ENCODE measurements around the gene TRAF3IP1.
A peak's percentile ranks its signal among the peaks of the same experiment; 100 is the strongest.

The TRAF3IP1 gene

GRCh38 chr2:238424313-238424700 is 104.0 kb downstream of the TRAF3IP1 start:
- TF ChIP-seq, protein P1, sequence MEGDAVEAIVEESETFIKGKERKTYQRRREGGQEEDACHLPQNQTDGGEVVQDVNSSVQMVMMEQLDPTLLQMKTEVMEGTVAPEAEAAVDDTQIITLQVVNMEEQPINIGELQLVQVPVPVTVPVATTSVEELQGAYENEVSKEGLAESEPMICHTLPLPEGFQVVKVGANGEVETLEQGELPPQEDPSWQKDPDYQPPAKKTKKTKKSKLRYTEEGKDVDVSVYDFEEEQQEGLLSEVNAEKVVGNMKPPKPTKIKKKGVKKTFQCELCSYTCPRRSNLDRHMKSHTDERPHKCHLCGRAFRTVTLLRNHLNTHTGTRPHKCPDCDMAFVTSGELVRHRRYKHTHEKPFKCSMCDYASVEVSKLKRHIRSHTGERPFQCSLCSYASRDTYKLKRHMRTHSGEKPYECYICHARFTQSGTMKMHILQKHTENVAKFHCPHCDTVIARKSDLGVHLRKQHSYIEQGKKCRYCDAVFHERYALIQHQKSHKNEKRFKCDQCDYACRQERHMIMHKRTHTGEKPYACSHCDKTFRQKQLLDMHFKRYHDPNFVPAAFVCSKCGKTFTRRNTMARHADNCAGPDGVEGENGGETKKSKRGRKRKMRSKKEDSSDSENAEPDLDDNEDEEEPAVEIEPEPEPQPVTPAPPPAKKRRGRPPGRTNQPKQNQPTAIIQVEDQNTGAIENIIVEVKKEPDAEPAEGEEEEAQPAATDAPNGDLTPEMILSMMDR (IDR thresholded peaks at IDR 0.05), result no peak
- peaks cover 0 to 43% (median 24%) of the 10 kb centered on the region in 4 donors for H3K4me1 ChIP-seq
- no peaks in the 10 kb centered on the region for H3K9me3 ChIP-seq
- no peaks in the 10 kb centered on the region for H3K27me3 ChIP-seq
- H3K36me3 ChIP-seq, result no peaks in the 10 kb centered on the region
- H3K27ac ChIP-seq, result no peak overlapping the region
- intact Hi-C loops (cut with DNase I; ENCODE audit: low total_unique reads), result no loop called here
- no peak for DNase-seq
- H3K4me3 ChIP-seq, result no peak overlapping the region

GRCh38 chr2:238425505-238425978 is 105.2 kb downstream of the TRAF3IP1 start:
- Histone ChIP-seq H3K9me3 (no peaks in the 10 kb centered on the region), H3K4me3 (peak overlapping the region; percentile 72 to 88), H3K27me3 (no peaks in the 10 kb centered on the region), H3K36me3 (peaks cover 0 to 6% (median 4%) of the 10 kb centered on the region in 3 donors), H3K4me1 (peaks cover 0 to 41% (median 19%) of the 10 kb centered on the region in 4 donors), H3K27ac (peak overlapping the region; percentile 88 to 89)
- intact Hi-C loops (cut with DNase I; ENCODE audit: low total_unique reads), result no loop called here
- no peak for DNase-seq
- TF ChIP-seq, protein P1 (IDR thresholded peaks at IDR 0.05), result no peak

GRCh38 chr2:238425979-238426567 is 105.8 kb downstream of the TRAF3IP1 start:
- TF ChIP-seq, protein P1 (IDR thresholded peaks at IDR 0.05), result no peak
- no peaks in the 10 kb centered on the region for H3K27me3 ChIP-seq
- peak overlapping the region; percentile 72 to 88 for H3K4me3 ChIP-seq
- peaks cover 0 to 11% (median 9%) of the 10 kb centered on the region in 3 donors for H3K36me3 ChIP-seq
- no peaks in the 10 kb centered on the region for H3K9me3 ChIP-seq
- peak overlapping the region; percentile 88 to 89 for H3K27ac ChIP-seq
- no peak for DNase-seq
- H3K4me1 ChIP-seq, result peaks cover 0 to 36% (median 16%) of the 10 kb centered on the region in 4 donors
- intact Hi-C loops (cut with DNase I; ENCODE audit: low total_unique reads), result no loop called here

DNA sequence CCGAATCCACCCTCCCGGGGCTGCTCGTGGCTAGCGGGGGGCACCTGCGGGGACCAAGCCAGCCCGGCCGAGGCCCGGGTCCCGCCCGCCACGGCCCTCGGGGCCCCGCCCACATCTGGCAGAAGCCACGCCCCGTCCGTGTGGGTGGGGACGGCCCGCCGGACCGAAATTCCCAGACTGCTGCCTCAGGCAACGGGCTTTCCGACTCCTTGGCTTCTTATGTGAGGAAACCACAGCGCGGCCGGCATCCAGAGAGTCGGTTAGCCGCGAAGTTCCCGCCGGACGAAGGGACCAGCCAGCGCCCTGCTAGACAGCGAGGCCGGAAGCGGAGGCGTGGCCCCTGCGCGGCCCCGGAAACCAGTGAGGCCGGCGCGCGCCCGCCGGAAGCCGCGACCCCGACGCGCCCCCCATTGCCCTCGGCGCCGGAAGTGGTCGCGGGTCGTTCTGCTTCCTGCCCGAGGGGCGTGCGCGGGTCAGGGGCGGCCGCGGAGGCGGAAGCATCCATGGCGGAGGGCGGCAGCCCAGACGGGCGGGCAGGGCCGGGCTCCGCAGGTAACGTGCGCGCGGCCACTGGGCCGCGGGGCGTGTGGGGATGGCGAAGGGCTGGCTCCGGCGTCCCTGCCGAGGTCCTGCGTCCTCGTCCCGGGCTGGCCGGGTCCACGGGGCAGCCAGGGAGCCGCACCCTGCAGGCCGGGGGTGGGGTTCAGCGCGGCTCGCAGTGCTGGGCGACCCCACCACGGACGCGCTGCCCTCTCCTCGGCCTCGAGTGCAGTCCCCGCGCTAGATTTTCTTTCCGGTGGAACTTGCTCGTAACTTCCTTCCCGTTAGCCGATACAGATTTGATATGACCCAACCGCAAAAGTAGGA is 106.5 kb downstream of the TRAF3IP1 start, which contains the start of gene ASB1:
ASB1 (plus strand) TSS at position 360 of the 867 bp plus-strand sequence; CDS start at position 504, 144 bp downstream.
- intact Hi-C loops (cut with DNase I; ENCODE audit: low total_unique reads), result no loop called here
- Histone ChIP-seq H3K36me3 (peaks cover 0 to 12% (median 10%) of the 10 kb centered on the region in 3 donors), H3K27me3 (no peaks in the 10 kb centered on the region), H3K4me1 (peaks cover 0 to 29% (median 14%) of the 10 kb centered on the region in 4 donors), H3K27ac (peak within 1 kb of the TSS; percentile 88 to 89), H3K4me3 (peak within 1 kb of the TSS; percentile 72 to 88), H3K9me3 (no peaks in the 10 kb centered on the region)
- peak; percentile 65 to 85 for DNase-seq
- TF ChIP-seq, protein P1 (IDR thresholded peaks at IDR 0.05), result no peak

DNA sequence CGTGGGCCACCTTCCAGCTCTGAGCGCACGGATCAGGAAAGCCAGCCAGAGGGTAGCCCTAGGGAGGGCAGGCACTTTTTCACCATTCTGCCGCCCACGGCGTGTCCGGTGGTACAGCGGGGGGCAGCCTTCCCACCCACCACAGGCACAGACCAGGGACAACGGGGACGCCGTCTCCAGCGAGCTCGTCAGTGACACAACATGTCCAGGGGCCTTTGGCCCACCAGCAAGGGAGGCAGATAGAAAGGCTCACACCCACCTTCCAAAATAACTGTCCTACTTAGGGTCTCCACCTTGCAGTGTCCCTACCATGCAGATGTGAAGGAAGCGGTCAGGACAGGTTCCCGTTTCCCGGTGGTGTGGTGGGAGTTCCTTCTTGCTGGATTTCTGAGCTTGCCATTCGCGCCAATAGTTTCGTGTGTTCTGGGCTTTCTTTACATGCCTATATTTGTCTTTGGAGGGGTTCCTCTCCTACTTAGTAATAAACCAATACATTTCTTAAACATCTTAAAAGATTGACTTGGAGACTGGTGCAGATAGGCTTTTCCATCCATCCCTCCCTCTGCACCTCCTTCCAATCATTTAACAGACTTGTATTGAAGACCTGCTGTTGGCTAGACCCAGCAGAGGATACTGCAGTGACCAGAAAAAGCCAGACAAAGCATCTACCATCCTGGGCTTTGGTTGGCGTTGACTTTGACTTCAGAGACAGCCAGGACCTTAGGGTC is 107.3 kb downstream of the TRAF3IP1 start:
- Histone ChIP-seq H3K27me3 (no peaks in the 10 kb centered on the region), H3K4me1 (peaks cover 0 to 29% (median 14%) of the 10 kb centered on the region in 4 donors), H3K4me3 (peak overlapping the region; percentile 72 to 88), H3K27ac (peak overlapping the region; percentile 88 to 89), H3K9me3 (no peaks in the 10 kb centered on the region), H3K36me3 (peaks cover 0 to 12% (median 10%) of the 10 kb centered on the region in 3 donors)
- TF ChIP-seq, protein P1 (IDR thresholded peaks at IDR 0.05), result no peak
- no peak for DNase-seq
- intact Hi-C loops (cut with DNase I; ENCODE audit: low total_unique reads), result no loop called here

Measured in tibial artery (tissue), 4 donors.